GM21381 (cell line): ENCODE data around the gene CYB5R3.
"Not testable (repeated sequence)": the region's sequence is repeated elsewhere in the genome, so short reads cannot be mapped to it uniquely, and the experiment has no call there.

ENCODE experiments used
- ATAC-seq: cut with Tn5 transposase; IDR thresholded peaks from one replicate; pipeline ENCODE4 v1.9.1; 2021; ENCODE audit warnings: mild to moderate bottlenecking, moderate library complexity; ENCODE audit not compliant: unreplicated experiment

CYB5R3 gene

DNA sequence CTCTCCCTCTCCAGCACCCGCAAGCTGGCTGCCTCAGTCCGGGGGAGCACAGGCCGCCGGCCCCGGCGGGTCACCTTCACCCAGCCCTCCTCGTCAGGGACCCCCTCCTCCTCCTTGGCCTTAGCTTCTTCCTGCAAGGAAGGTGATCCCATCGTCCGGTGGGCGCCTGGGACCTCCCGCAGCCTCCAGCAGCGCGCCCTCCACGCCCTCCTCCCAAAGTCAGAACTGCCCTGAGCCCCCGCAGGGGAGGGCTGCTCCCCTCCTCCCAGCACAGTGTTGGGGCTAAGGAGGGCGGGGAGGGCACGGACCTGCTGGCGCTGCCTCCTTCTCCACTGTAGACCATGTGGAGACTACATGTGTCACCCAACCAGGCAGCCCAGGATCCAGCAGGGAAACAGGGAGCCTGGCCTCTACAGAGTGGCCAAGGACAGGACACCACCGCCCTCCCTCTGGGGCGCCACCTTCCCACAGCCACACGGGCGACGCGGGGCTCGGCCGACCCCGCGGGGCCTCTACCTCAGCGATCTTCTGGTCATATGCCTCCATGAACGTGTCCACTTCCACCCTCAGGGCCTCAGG, 73.1 kb downstream of the CYB5R3 start:
- ATAC-seq: not testable (repeated sequence)

DNA sequence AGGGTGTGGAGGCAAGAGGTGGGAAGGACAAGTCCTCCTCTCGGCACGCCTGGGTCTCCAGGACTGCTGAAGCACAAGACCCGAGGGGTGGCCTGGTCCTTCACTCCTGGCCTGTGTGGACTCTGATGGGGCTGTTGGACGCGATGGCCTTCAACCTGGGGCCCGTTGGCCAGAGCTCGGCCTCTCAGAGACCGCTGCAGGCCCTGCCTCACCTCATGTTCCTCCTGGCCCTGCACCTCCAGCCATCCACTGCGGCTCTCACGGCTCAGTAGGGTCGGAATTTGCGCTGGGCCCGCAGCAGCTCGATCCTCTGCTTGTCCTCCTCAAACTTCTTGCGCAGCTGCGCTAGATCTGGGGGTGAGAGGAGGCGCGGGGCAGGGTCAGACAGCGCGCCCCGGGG, 74.7 kb downstream of the CYB5R3 start:
- ATAC-seq: not testable (repeated sequence)

DNA sequence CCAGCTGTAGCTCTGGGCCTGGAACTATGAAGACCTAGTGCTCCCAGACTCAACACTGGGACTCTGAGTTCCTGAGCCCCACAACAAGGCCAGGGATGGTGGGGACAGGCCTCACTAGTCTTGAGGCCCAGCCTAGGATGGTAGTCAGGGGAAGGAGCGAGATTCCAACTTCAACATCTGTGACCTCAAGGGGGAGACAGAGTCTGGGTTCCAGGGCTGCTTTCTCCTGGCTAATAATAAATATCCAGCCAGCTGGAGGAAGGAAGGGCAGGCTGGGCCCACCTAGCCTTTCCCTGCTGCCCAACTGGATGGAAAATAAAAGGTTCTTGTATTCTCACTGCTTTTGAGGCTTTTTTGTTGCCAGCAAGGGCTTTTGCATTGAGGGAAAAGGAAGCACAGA, 75.1 kb downstream of the CYB5R3 start:
- ATAC-seq: not testable (repeated sequence)

DNA sequence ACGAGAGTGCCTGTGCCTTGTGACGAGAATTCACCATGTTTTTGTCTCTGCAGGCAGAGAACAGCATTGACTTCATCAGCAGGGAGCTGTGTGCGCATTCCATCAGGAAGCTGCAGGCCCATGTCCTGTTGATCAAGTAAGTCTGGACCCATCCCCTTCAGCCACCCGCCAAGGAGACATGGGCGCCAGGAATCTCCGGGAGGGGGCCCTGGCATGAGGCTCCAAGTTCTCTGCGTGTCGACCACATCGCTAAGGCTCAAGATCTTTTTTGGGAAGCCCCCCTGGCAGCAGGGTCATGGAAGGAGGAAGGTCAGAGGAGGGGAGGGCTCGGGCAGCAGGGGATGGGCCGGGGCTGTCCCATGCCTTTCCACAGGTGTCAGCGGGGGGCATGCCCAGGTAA, 78.1 kb downstream of the CYB5R3 start:
- ATAC-seq: not testable (repeated sequence)

DNA sequence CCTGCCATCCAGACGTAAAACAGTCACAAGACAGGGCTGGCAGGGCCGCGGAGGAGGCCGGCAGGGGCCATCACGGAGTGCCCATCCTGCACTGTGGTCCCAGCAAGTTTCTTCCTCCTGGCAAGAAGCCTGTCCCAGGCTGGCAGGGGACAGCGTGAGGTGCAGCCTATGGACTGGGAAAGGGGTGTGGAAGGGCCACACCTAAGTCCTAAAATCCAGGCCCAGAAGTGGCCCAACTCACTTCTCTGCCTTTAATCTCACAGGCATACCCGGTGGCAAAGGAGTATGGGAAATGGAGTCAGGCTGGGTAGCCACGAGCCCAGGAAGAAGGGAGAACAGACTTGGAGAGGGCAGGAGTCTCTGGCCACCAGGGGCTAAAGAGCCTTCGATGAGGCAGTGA, 78.6 kb downstream of the CYB5R3 start:
- ATAC-seq: not testable (repeated sequence)

DNA sequence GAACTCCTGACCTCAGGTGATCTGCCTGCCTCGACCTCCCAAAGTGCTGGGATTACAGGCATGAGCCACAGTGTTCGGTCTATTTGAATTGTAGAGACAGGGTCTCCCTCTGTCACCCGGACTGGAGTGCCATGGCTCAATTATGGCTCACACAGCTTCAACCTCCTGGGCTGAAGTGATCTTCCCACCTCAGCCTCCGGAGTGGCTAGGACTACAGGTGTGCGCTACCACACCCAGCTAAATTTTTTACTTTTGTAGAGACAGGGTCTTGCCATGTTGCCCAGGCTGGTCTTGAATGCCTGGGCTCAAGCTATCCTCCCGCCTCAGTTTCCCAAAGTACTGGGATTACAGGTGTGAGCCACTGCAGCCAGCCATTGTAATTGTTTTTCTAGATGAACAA, 81.2 kb downstream of the CYB5R3 start:
- not testable (repeated sequence) for ATAC-seq
